ENCODE data around the gene ZNF266.

DNA sequence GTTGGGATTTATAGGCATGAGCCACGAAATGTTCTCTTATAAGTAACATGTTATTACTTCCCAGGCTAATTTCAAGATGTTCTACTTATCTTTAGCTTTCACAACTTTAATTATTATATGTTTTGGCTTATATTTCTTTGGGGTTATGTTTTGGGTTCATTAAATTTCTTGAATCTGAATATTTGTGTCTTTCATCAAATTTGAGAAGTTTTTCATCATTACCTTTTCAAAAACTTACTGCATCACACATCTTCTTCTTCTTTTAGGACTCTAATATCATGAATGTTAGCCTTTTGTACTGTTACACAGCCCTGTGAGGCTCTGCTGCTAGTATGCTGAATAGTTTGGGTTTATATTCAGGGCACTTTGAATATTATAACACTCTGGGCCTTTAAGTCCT is 9.7 kb upstream of the ZNF266 start:
- TF ChIP-seq, protein P1, sequence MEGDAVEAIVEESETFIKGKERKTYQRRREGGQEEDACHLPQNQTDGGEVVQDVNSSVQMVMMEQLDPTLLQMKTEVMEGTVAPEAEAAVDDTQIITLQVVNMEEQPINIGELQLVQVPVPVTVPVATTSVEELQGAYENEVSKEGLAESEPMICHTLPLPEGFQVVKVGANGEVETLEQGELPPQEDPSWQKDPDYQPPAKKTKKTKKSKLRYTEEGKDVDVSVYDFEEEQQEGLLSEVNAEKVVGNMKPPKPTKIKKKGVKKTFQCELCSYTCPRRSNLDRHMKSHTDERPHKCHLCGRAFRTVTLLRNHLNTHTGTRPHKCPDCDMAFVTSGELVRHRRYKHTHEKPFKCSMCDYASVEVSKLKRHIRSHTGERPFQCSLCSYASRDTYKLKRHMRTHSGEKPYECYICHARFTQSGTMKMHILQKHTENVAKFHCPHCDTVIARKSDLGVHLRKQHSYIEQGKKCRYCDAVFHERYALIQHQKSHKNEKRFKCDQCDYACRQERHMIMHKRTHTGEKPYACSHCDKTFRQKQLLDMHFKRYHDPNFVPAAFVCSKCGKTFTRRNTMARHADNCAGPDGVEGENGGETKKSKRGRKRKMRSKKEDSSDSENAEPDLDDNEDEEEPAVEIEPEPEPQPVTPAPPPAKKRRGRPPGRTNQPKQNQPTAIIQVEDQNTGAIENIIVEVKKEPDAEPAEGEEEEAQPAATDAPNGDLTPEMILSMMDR (IDR thresholded peaks at IDR 0.05; ENCODE audit: control extremely low read depth in 1 of 3, insufficient read depth in 1 of 3, low read depth in 1 of 3, low read length in 3 of 3) = no peak
- TF ChIP-seq POLR2A (IDR thresholded peaks at IDR 0.05; ENCODE audit: control extremely low read depth in 1 of 2, low read depth in 2 of 2, low read length in 2 of 2) (no peak), JUND (IDR thresholded peaks at IDR 0.05; ENCODE audit: low read length) (no peak), EZH2 (IDR thresholded peaks at IDR 0.05; ENCODE audit: low read depth, low read length, severe bottlenecking) (no peak), EP300 (IDR thresholded peaks at IDR 0.05; ENCODE audit: borderline replicate concordance in 1 of 2, low read depth in 2 of 2, low read length in 2 of 2) (no peak), TEAD4 (IDR thresholded peaks at IDR 0.05; ENCODE audit: low read depth, low read length) (no peak), RNF2 (IDR thresholded peaks at IDR 0.05; ENCODE audit: borderline replicate concordance, low read depth, low read length, missing control alignments, poor library complexity, severe bottlenecking) (no peak), POLR2AphosphoS5 (IDR thresholded peaks at IDR 0.05; ENCODE audit: low read depth, low read length) (no peak), CEBPB (IDR thresholded peaks at IDR 0.05; ENCODE audit: low read depth, low read length) (no peak), TCF12 (IDR thresholded peaks at IDR 0.05; ENCODE audit: low read depth, low read length) (no peak)
- TF ChIP-seq, protein P2, sequence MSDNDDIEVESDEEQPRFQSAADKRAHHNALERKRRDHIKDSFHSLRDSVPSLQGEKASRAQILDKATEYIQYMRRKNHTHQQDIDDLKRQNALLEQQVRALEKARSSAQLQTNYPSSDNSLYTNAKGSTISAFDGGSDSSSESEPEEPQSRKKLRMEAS (IDR thresholded peaks at IDR 0.05) = no peak
